Measurements from ENCODE around the gene TUFM. TPM values are rescaled to one million over a fixed set of nuclear protein-coding genes. Genes with fewer than 3 reads are reported as not detected.

Gene TUFM
- 89.9 and 101 TPM in 2 replicates for total RNA-seq

GRCh38 chr16:28846080-28846932, at the start of gene TUFM:
Gene TUFM (minus strand): TSS chr16:28846348. CDS start chr16:28846269, 79 bp downstream.
- no peaks in the 10 kb centered on the region for H3K27me3 ChIP-seq (ENCODE audit: insufficient read depth, low read length)
- peaks cover 10% of the 10 kb centered on the region for H4K20me1 ChIP-seq (ENCODE audit: insufficient read depth, low read length)

GRCh38 chr16:28895609-28896008, 49.5 kb upstream of the TUFM start:
- Histone ChIP-seq H4K20me1 (ENCODE audit: insufficient read depth, low read length) (no peaks in the 10 kb centered on the region), H3K36me3 (ENCODE audit: insufficient read depth, low read length) (no peaks in the 10 kb centered on the region), H2AFZ (ENCODE audit: low read length) (no peak overlapping the region), H3K9me3 (ENCODE audit: low read depth, low read length) (no peaks in the 10 kb centered on the region), H3K4me2 (ENCODE audit: insufficient read depth, low read length) (no peak overlapping the region), H3K79me2 (ENCODE audit: insufficient read depth, low read length) (no peaks in the 10 kb centered on the region), H3K4me3 (ENCODE audit: insufficient read depth, low read length) (no peak overlapping the region), H3K27me3 (ENCODE audit: insufficient read depth, low read length) (no peaks in the 10 kb centered on the region), H3K27ac (ENCODE audit: low read depth, low read length) (no peak overlapping the region), H3K4me1 (ENCODE audit: insufficient read depth, low read length) (no peaks in the 10 kb centered on the region)
- no peak for DNase-seq (ENCODE audit: insufficient read length, low spot score, missing footprints)
- TF ChIP-seq CTCF (IDR thresholded peaks at IDR 0.05; ENCODE audit: extremely low read depth, low read depth, low read length), result no peak

More at GRCh38 chr16:28846080-28846932, at the start of gene TUFM:
- Histone ChIP-seq H3K36me3 (ENCODE audit: insufficient read depth, low read length) (peaks cover 30% of the 10 kb centered on the region), H3K79me2 (ENCODE audit: insufficient read depth, low read length) (peaks cover 44% of the 10 kb centered on the region), H2AFZ (ENCODE audit: low read length) (peak within 1 kb of the TSS; percentile 97), H3K4me1 (ENCODE audit: insufficient read depth, low read length) (peaks cover 19% of the 10 kb centered on the region), H3K27ac (ENCODE audit: low read depth, low read length) (peak within 1 kb of the TSS; percentile 86), H3K9me3 (ENCODE audit: low read depth, low read length) (no peaks in the 10 kb centered on the region), H3K4me3 (ENCODE audit: insufficient read depth, low read length) (peak within 1 kb of the TSS; percentile 100), H3K4me2 (ENCODE audit: insufficient read depth, low read length) (peak within 1 kb of the TSS; percentile 100)
- peak; percentile 99 for DNase-seq (ENCODE audit: insufficient read length, low spot score, missing footprints)
- peak; percentile 62 for TF ChIP-seq CTCF (IDR thresholded peaks at IDR 0.05; ENCODE audit: extremely low read depth, low read depth, low read length)

GRCh38 chr16:28893291-28893690, 47.1 kb upstream of the TUFM start:
- H3K27ac ChIP-seq (ENCODE audit: low read depth, low read length), result no peak overlapping the region
- no peaks in the 10 kb centered on the region for H3K9me3 ChIP-seq (ENCODE audit: low read depth, low read length)
- no peak overlapping the region for H3K4me2 ChIP-seq (ENCODE audit: insufficient read depth, low read length)
- no peak overlapping the region for H3K4me3 ChIP-seq (ENCODE audit: insufficient read depth, low read length)
- H2AFZ ChIP-seq (ENCODE audit: low read length), result no peak overlapping the region
- no peak for DNase-seq (ENCODE audit: insufficient read length, low spot score, missing footprints)
- no peaks in the 10 kb centered on the region for H3K79me2 ChIP-seq (ENCODE audit: insufficient read depth, low read length)
- no peak for TF ChIP-seq CTCF (IDR thresholded peaks at IDR 0.05; ENCODE audit: extremely low read depth, low read depth, low read length)
- H3K27me3 ChIP-seq (ENCODE audit: insufficient read depth, low read length), result no peaks in the 10 kb centered on the region
- no peaks in the 10 kb centered on the region for H4K20me1 ChIP-seq (ENCODE audit: insufficient read depth, low read length)
- H3K36me3 ChIP-seq (ENCODE audit: insufficient read depth, low read length), result no peaks in the 10 kb centered on the region
- no peaks in the 10 kb centered on the region for H3K4me1 ChIP-seq (ENCODE audit: insufficient read depth, low read length)

Data from osteoblast (primary cell).